OCI-LY1 (cell line): ENCODE measurements around the gene IGF1R.

Experiments
- H2AFZ ChIP-seq: fragments of 200-600 bp; sonication (generic), shearing (Covaris generic); 2 replicates; pipeline ENCODE4 v1.6.0; 2014; ENCODE audit warnings: antibody characterized with exemption, mild to moderate bottlenecking, low read length
- H3F3A ChIP-seq: fragments of 200-600 bp; sonication (generic), shearing (Covaris generic); 2 replicates; pipeline ENCODE4 v1.6.0; 2014; ENCODE audit warnings: mild to moderate bottlenecking, antibody characterized with exemption, low read length, moderate library complexity; ENCODE audit not compliant: insufficient read depth
- H3K27ac ChIP-seq: fragments of 200-600 bp; sonication (generic); 2 replicates; pipeline ENCODE4 v1.5.1; 2014; ENCODE audit warnings: low read length, mixed run types, mild to moderate bottlenecking, low read depth; ENCODE audit not compliant: poor library complexity, severe bottlenecking
- H3K27me3 ChIP-seq: fragments of 200-600 bp; sonication (generic); 2 replicates; pipeline ENCODE4 v1.6.0; 2014; ENCODE audit warnings: antibody characterized with exemption, mild to moderate bottlenecking, low read length, moderate library complexity; ENCODE audit not compliant: insufficient read depth
- H3K36me3 ChIP-seq: fragments of 200-600 bp; sonication (generic); 2 replicates; pipeline ENCODE4 v1.6.1; 2014; ENCODE audit warnings: mild to moderate bottlenecking, antibody characterized with exemption, low read length, moderate library complexity, mixed read lengths; ENCODE audit not compliant: insufficient read depth
- H3K4me1 ChIP-seq: fragments of 200-600 bp; sonication (generic); 2 replicates; pipeline ENCODE4 v1.5.1; 2014; ENCODE audit warnings: mild to moderate bottlenecking, low read length, moderate library complexity; ENCODE audit not compliant: insufficient read depth, severe bottlenecking
- H3K4me2 ChIP-seq: fragments of 200-600 bp; sonication (generic), shearing (Covaris generic); 2 replicates; pipeline ENCODE4 v1.6.1; 2014; ENCODE audit warnings: low read length
- H3K4me3 ChIP-seq: fragments of 200-600 bp; sonication (generic); 2 replicates; pipeline ENCODE4 v1.5.1; 2014; ENCODE audit warnings: low read length, low read depth, mild to moderate bottlenecking, mixed read lengths; ENCODE audit not compliant: poor library complexity, severe bottlenecking
- H3K79me2 ChIP-seq: fragments of 200-600 bp; shearing (Covaris generic); 2 replicates; pipeline ENCODE4 v1.6.1; 2016; ENCODE audit warnings: mixed run types, low read length, mixed read lengths; ENCODE audit not compliant: insufficient read depth
- H3K9ac ChIP-seq: fragments of 200-600 bp; sonication (generic), shearing (Covaris generic); 2 replicates; pipeline ENCODE4 v1.6.1; 2014; ENCODE audit warnings: mild to moderate bottlenecking, low read length, mixed read lengths
- H3K9me2 ChIP-seq: fragments of 200-600 bp; sonication (generic), shearing (Covaris generic); 2 replicates; pipeline ENCODE4 v1.6.1; 2014; ENCODE audit warnings: low read depth, mild to moderate bottlenecking, low read length, mixed read lengths
- H3K9me3 ChIP-seq: fragments of 200-600 bp; shearing (Covaris generic); 2 replicates; pipeline ENCODE4 v1.6.1; 2014; ENCODE audit warnings: low read length, mixed read lengths
- H4K20me1 ChIP-seq: fragments of 200-600 bp; sonication (generic), shearing (Covaris generic); 2 replicates; pipeline ENCODE4 v1.6.0; 2016; ENCODE audit warnings: mild to moderate bottlenecking, low read length; ENCODE audit not compliant: insufficient read depth
- EZH2 ChIP-seq: fragments of 200-600 bp; sonication (generic), shearing (Covaris generic); IDR thresholded peaks from 2 replicates; pipeline ENCODE4 v1.8.0; 2017; ENCODE audit warnings: borderline replicate concordance, mixed run types, mild to moderate bottlenecking, antibody characterized with exemption, low read length, moderate library complexity, mixed read lengths
- TF ChIP-seq, protein P1 (sequence below): fragments of 200-600 bp; sonication (generic), shearing (Covaris generic); IDR thresholded peaks from 2 replicates; pipeline ENCODE4 v1.5.1; 2017; ENCODE audit warnings: mild to moderate bottlenecking, antibody characterized with exemption, low read length, moderate library complexity, mixed read lengths

IGF1R gene

GRCh38 chr15:98713585-98714001 is 65.3 kb downstream of the IGF1R start:
- no peaks in the 10 kb centered on the region for H3K4me1 ChIP-seq
- H3K4me2 ChIP-seq = no peak overlapping the region

DNA sequence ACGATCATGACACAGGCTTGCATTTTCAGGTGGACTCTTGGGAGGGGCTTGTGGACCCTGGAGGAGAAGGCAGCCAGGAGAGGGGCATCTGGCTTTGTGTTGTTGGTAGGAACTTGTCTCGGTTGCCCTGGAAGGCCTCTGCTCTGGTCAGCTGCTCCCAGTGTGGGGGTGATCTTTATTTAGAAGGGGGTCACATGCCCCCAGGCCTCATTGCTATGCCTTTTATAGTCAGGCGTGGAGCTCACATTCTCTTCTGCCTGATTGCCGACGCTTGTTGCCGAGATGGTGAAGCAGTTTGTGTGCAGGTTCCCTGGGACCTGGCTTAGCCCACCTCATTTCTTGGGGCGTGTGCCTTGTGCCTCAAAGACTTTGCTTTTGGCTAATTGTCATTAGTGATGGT is 66.6 kb downstream of the IGF1R start:
- Histone ChIP-seq H3K4me1 (no peaks in the 10 kb centered on the region), H3K4me2 (no peak overlapping the region), H3K4me3 (no peak overlapping the region), H3K79me2 (no peaks in the 10 kb centered on the region), H3K27me3 (peaks cover 5% of the 10 kb centered on the region; the same call in 1 of the 2 replicates), H3F3A (no peaks in the 10 kb centered on the region), H4K20me1 (no peaks in the 10 kb centered on the region), H3K36me3 (no peaks in the 10 kb centered on the region), H3K9me3 (no peaks in the 10 kb centered on the region), H3K9me2 (no peaks in the 10 kb centered on the region), H3K27ac (no peak overlapping the region), H3K9ac (no peak overlapping the region), H2AFZ (no peak overlapping the region)
- TF ChIP-seq EZH2 = no peak
- TF ChIP-seq, protein P1, sequence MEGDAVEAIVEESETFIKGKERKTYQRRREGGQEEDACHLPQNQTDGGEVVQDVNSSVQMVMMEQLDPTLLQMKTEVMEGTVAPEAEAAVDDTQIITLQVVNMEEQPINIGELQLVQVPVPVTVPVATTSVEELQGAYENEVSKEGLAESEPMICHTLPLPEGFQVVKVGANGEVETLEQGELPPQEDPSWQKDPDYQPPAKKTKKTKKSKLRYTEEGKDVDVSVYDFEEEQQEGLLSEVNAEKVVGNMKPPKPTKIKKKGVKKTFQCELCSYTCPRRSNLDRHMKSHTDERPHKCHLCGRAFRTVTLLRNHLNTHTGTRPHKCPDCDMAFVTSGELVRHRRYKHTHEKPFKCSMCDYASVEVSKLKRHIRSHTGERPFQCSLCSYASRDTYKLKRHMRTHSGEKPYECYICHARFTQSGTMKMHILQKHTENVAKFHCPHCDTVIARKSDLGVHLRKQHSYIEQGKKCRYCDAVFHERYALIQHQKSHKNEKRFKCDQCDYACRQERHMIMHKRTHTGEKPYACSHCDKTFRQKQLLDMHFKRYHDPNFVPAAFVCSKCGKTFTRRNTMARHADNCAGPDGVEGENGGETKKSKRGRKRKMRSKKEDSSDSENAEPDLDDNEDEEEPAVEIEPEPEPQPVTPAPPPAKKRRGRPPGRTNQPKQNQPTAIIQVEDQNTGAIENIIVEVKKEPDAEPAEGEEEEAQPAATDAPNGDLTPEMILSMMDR = no peak

More at GRCh38 chr15:98713585-98714001, 65.3 kb downstream of the IGF1R start:
- Histone ChIP-seq H3K36me3 (no peaks in the 10 kb centered on the region), H3K27me3 (peaks cover 5% of the 10 kb centered on the region; the same call in 1 of the 2 replicates), H3K9ac (no peak overlapping the region), H3K9me2 (no peaks in the 10 kb centered on the region), H3K4me3 (no peak overlapping the region), H3K27ac (no peak overlapping the region), H4K20me1 (no peaks in the 10 kb centered on the region), H3K9me3 (no peaks in the 10 kb centered on the region), H3F3A (no peaks in the 10 kb centered on the region), H2AFZ (no peak overlapping the region), H3K79me2 (no peaks in the 10 kb centered on the region)
- TF ChIP-seq, protein P1 = no peak
- no peak for TF ChIP-seq EZH2

GRCh38 chr15:98715401-98715800 is 67.1 kb downstream of the IGF1R start:
- Histone ChIP-seq H2AFZ (no peak overlapping the region), H3K36me3 (no peaks in the 10 kb centered on the region), H3K9me2 (no peaks in the 10 kb centered on the region), H3K4me3 (no peak overlapping the region), H4K20me1 (no peaks in the 10 kb centered on the region), H3K4me1 (no peaks in the 10 kb centered on the region), H3K9ac (no peak overlapping the region), H3K4me2 (no peak overlapping the region), H3F3A (no peaks in the 10 kb centered on the region), H3K79me2 (no peaks in the 10 kb centered on the region), H3K9me3 (no peaks in the 10 kb centered on the region), H3K27me3 (peaks cover 5% of the 10 kb centered on the region; the same call in 1 of the 2 replicates), H3K27ac (no peak overlapping the region)
- TF ChIP-seq, protein P1 = no peak
- TF ChIP-seq EZH2 = no peak
